Calu3 (cell line): ENCODE measurements around the gene NBR1. TPM values are rescaled to one million over a fixed set of nuclear protein-coding genes. Genes with fewer than 3 reads are reported as not detected.
A peak's percentile ranks its signal among the peaks of the same experiment; 100 is the strongest.
"Not testable (repeated sequence)": the region's sequence is repeated elsewhere in the genome, so short reads cannot be mapped to it uniquely, and the experiment has no call there.

Source experiments
- BruUV-seq: library from RNA; stranded (reverse); fragments of 400-500 nt; replicated peaks from 2 replicates; lab custom pipeline; 2021; lab: Mats Ljungman, UMichigan
- CTCF ChIA-PET: fragments of 300-600 bp; sonication (Branson Sonifier 250); formaldehyde crosslinking; loops from one replicate; lab custom pipeline; 2022; ENCODE audit warnings: antibody characterized with exemption; lab: Charles Lee
- DNase-seq: peaks from one replicate; pipeline ENCODE4 v3.0.0; 2022
- H3K27ac Mint-ChIP-seq: one replicate; pipeline ENCODE4 v1.8.0; 2022; ENCODE audit warnings: mixed read lengths; ENCODE audit not compliant: unreplicated experiment
- H3K27me3 Mint-ChIP-seq: one replicate; pipeline ENCODE4 v1.8.0; 2022; ENCODE audit warnings: mixed read lengths; ENCODE audit not compliant: unreplicated experiment
- H3K36me3 Mint-ChIP-seq: one replicate; pipeline ENCODE4 v1.8.0; 2022; ENCODE audit warnings: mild to moderate bottlenecking, moderate library complexity, mixed read lengths; ENCODE audit not compliant: insufficient read depth, unreplicated experiment
- H3K4me1 Mint-ChIP-seq: one replicate; pipeline ENCODE4 v1.8.0; 2022; ENCODE audit warnings: mild to moderate bottlenecking, low read depth, mixed read lengths; ENCODE audit not compliant: unreplicated experiment
- H3K4me3 Mint-ChIP-seq: one replicate; pipeline ENCODE4 v1.8.0; 2022; ENCODE audit warnings: mild to moderate bottlenecking, low read depth, moderate library complexity, mixed read lengths; ENCODE audit not compliant: unreplicated experiment
- H3K9me3 Mint-ChIP-seq: one replicate; pipeline ENCODE4 v1.8.0; 2022; ENCODE audit warnings: low read depth, mixed read lengths; ENCODE audit not compliant: unreplicated experiment
- intact Hi-C: fragments of 100-400 bp; cut with micrococcal nuclease; formaldehyde crosslinking; loops from one replicate; pipeline ENCODE4 v1.10.0; 2022; ENCODE audit not compliant: unreplicated experiment
- total RNA-seq: library from RNA; stranded (reverse); gene quantifications from 2 replicates; pipeline ENCODE4 v1.2.3, GENCODE V29; 2022
- TF ChIP-seq, protein P1 (sequence below): fragments of 200-600 bp; IDR thresholded peaks from one replicate; pipeline ENCODE4 v1.8.0; 2022; ENCODE audit warnings: antibody characterized with exemption; ENCODE audit not compliant: unreplicated experiment

Gene NBR1
- total RNA-seq, 1 experiment from 2014 or later = 89.0 TPM

DNA sequence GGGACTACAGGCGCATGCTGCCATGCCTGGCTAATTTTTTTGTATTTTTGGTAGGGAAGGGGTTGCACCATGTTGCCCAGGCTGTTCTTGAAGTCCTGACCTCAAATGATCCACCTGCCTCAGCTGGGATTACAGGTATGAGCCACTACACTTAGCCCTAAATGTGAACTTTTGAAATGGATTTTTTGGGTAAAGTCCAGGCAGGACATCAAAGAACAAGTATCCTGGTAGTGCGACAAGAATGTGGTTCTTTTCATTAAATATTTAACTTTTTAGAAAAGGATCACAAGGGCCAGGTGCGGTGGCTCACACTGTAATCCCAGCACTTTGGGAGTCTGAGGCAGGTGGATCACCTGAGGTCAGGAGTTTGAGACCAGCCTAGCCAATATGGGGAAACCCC is 15.3 kb upstream of the NBR1 start:
- no peak for DNase-seq
- intact Hi-C loops = no loop called here
- H3K27me3 Mint-ChIP-seq = no peaks in the 10 kb centered on the region
- H3K4me3 Mint-ChIP-seq = no peak overlapping the region
- peaks cover 38% of the 10 kb centered on the region for H3K36me3 Mint-ChIP-seq
- CTCF ChIA-PET = no interaction called here
- H3K27ac Mint-ChIP-seq = no peak overlapping the region
- H3K4me1 Mint-ChIP-seq = no peaks in the 10 kb centered on the region
- TF ChIP-seq, protein P1, sequence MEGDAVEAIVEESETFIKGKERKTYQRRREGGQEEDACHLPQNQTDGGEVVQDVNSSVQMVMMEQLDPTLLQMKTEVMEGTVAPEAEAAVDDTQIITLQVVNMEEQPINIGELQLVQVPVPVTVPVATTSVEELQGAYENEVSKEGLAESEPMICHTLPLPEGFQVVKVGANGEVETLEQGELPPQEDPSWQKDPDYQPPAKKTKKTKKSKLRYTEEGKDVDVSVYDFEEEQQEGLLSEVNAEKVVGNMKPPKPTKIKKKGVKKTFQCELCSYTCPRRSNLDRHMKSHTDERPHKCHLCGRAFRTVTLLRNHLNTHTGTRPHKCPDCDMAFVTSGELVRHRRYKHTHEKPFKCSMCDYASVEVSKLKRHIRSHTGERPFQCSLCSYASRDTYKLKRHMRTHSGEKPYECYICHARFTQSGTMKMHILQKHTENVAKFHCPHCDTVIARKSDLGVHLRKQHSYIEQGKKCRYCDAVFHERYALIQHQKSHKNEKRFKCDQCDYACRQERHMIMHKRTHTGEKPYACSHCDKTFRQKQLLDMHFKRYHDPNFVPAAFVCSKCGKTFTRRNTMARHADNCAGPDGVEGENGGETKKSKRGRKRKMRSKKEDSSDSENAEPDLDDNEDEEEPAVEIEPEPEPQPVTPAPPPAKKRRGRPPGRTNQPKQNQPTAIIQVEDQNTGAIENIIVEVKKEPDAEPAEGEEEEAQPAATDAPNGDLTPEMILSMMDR = no peak
- peaks cover 7% of the 10 kb centered on the region for H3K9me3 Mint-ChIP-seq
- no TSS peak for BruUV-seq

DNA sequence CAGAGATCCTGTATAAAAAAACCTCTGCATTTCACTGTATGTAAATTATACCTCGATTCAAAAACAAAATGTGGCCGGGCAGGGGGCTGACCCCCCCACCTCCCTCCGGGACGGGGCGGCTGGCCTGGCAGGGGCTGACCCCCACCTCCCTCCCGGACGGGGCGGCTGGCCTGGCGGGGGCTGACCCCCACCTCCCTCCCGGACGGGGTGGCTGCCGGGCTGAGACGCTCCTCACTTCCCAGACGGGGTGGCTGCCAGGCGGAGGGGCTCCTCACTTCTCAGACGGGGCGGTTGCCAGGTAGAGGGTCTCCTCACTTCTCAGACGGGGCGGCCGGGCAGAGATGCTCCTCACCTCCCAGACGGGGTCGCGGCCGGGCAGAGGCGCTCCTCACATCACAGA is 11.8 kb upstream of the NBR1 start:
- H3K27ac Mint-ChIP-seq, BruUV-seq, intact Hi-C loops, H3K4me3 Mint-ChIP-seq, DNase-seq, H3K4me1 Mint-ChIP-seq, H3K9me3 Mint-ChIP-seq, H3K27me3 Mint-ChIP-seq: not testable (repeated sequence)
- CTCF ChIA-PET = interaction anchor here (1.6 kb wide), 1 partner anchor 9 kb away, joined by 3 read pairs; no protein-coding TSS in a partner anchor
- peaks cover 15% of the 10 kb centered on the region for H3K36me3 Mint-ChIP-seq

DNA sequence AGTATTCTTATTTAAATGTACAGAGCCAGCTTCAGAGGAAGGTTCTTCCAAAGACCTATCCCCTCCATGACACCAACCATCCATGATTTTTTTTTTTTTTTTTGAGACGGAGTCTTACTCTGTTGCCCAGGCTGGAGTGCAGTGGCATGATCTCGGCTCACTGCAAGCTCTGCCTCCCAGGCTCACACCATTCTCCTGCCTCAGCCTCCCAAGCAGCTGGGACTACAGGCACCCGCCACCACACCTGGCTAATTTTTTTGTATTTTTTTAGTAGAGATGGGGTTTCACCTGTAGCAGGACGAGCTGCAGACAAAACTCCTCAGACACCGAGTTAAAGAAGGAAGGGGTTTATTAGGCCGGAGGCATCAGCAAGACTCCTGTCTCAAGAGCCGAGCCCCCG is 11.1 kb upstream of the NBR1 start:
- H3K27ac Mint-ChIP-seq, H3K9me3 Mint-ChIP-seq, CTCF ChIA-PET, DNase-seq, intact Hi-C loops, BruUV-seq, H3K27me3 Mint-ChIP-seq, H3K4me1 Mint-ChIP-seq, H3K4me3 Mint-ChIP-seq: not testable (repeated sequence)
- H3K36me3 Mint-ChIP-seq = peaks cover 15% of the 10 kb centered on the region

- H3K9me3 Mint-ChIP-seq, H3K4me3 Mint-ChIP-seq, H3K36me3 Mint-ChIP-seq, DNase-seq, H3K27ac Mint-ChIP-seq, BruUV-seq, intact Hi-C loops, CTCF ChIA-PET, H3K27me3 Mint-ChIP-seq: not testable (repeated sequence)
- H3K4me1 Mint-ChIP-seq = peaks cover 22% of the 10 kb centered on the region
Observed at GRCh38 chr17:43165971-43166370, 5.0 kb upstream of the NBR1 start.

GRCh38 chr17:43169561-43170139 is 1.4 kb upstream of the NBR1 start:
- no peaks in the 10 kb centered on the region for H3K27me3 Mint-ChIP-seq
- no peak overlapping the region for H3K27ac Mint-ChIP-seq
- no TSS peak for BruUV-seq
- peaks cover 10% of the 10 kb centered on the region for H3K36me3 Mint-ChIP-seq
- peak; percentile 22 for DNase-seq
- peaks cover 27% of the 10 kb centered on the region for H3K4me1 Mint-ChIP-seq
- H3K4me3 Mint-ChIP-seq = no peak overlapping the region
- no peaks in the 10 kb centered on the region for H3K9me3 Mint-ChIP-seq
- CTCF ChIA-PET = interaction anchor here (0.6 to 0.9 kb wide), 3 partner anchors 29 to 191 kb away, joined by 3 to 8 read pairs (median 3); no protein-coding TSS in a partner anchor
- TF ChIP-seq, protein P1 = no peak
- intact Hi-C loops = loop anchor here (2.0 to 5.0 kb wide), 2 partner anchors 41 to 147 kb away; partner anchors contain the start of gene VAT1
